CMK (cell line): Measurements from ENCODE around the gene PIEZO2.
"Not testable (repeated sequence)": the region's sequence is repeated elsewhere in the genome, so short reads cannot be mapped to it uniquely, and the experiment has no call there.

Experiments used
- DNase-seq: peaks from one replicate; pipeline ENCODE4 v3.0.0-alpha.2; 2010; ENCODE audit warnings: low read depth

Gene PIEZO2

DNA sequence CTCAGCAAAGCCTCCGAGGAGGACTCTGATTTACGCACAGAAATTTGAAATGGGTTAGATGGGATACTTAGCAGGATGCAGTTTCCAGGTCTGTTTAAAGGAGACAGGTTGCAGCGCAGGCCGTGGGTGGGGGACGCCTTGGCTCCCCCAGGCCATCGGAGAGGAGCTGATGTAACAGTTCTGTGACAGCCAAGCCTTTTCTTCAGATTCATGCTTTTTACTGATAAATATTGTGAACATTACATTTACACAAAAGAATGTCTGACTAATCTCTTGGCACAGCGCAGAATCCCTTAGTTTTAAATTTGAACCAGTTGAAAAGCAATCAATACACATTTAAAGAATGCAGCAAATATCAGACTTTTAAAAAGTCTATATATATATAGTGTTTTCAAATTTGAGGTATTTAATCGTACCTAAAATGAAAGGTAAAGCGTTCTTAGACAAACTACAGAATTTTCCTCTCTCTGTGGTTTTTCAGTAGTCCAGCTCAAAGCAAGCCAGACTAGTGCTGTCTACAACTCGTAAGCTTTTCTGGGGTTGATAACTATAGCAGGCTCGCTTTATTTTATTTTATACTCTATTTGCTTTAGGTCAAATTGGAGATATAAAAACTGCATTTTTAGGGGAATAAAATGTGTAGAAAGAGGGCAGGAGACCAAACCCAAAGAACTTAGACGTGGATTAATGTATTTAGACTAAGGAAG lies 221.9 kb downstream of the PIEZO2 start:
- DNase-seq = no peak

DNA sequence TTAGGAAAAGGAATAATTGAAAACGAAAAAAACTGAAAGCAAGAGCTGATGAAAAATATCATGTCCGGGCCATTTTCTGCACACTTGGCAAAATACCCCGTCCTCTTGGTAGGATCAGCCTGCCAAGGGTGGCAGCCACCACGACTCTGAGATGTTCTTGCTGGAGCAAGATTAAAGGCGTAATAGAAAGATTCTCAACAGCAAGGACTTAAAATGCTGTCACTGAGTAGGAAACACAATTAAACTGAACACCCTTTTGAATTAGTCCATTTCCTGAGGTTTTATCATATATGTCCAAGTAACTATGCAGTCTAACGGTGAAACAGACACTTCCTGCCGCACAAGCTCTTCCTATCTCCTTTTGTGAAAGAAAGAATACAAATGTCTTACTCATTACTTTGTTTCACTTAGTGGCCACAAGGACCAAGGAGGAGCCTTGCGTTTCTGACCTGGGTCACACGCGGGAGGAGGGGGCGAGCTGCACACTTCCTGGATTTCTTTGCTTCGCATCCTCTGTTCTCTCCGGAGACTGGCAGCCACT lies 222.7 kb downstream of the PIEZO2 start:
- no peak for DNase-seq

DNA sequence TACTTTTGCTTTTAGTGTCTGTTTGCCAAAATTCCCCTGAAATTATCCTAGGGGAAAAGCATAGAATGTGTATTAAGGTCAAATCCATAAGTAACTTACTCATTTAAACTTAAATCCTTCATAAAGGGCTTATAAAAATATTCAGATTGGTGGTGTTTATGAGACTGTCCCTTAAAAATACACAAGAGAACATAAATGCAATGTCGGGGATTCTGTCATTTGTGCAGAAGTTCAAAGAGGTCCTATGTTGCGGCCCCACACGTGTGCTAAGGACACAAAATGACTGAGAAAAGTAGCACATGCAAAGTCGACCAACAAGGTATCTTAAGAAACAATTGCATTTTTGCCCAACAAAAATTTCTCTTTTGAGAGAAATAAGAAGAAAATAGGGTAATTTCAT lies 225.1 kb downstream of the PIEZO2 start:
- DNase-seq = no peak

DNA sequence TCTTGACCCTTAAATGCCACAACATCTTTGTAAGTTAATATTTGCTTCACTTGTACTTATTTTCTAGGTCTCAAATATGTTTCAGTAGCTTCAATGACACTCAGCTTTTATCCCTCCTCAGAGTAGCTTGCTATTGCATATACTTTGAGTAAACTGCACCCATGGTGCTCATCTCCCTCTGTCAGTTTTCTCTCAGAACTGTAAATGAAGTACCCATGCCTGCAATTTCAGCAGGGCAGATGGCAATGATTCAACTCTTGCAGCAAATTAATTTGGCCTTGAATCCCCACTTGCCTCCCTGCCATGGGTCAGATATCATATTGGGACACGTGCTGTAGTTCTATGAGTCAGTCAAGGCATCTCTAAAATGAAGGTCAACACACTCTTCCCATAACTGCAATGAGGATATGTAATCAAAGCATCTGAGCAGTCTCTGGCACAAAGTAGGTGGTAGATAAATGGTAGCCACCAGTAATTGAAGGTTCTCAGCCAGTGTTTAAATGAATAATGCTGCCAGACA lies 225.8 kb downstream of the PIEZO2 start:
- no peak for DNase-seq

DNA sequence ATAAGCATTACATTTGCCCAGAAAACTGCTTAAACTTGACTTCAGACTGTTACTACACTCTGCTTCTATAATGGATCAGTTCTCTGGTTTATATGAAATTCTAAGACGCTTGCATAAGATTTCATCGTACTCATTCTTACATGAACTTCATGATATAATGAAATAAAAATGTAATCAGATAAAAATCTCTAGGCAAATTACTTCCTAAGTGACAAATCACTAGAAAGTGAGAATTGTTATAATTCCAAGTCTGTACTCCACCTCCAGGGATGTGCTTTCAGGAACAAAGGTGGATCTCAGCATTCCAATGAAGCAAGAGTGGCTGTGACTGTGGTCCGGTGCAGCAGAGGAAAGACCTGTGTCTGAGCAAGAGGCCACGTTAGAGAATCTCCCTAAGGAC lies 226.2 kb downstream of the PIEZO2 start:
- no peak for DNase-seq

DNA sequence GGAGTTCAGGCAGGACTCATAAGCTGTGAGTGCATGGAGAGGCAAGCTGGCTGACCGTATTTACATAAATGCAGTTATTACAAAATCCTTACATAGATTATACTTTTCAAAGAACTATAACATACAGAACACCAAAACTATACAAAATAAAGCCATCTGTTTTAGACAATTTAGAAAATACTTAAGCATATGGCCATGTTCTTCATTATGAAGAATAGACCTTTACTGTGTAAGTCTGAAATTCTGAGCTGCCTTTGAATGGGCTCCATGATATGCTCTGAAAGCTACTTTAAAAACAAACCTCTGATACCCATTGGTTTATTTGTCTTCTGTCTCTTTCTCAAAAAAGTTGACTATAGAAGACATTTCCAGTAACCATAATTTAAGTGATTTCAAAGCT lies 226.7 kb downstream of the PIEZO2 start:
- DNase-seq = not testable (repeated sequence)

DNA sequence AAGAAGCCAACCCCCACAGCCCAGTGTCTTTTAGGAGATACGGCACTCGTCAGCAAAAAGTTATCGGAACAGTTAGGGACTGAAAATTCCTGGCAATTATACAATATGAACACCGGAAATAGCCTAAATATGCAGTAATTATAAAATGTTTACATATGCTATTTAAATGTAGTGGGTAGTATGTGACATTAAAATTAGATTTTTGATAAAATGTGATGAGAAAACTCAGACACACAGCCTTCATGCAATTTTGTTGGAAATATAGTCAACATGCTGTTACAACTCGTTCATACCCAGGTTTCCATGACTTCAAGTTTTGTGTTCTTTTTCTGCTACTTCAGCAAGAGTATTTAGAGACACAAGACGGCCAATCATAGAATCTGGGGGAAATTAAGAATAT lies 229.1 kb downstream of the PIEZO2 start:
- DNase-seq = not testable (repeated sequence)

DNA sequence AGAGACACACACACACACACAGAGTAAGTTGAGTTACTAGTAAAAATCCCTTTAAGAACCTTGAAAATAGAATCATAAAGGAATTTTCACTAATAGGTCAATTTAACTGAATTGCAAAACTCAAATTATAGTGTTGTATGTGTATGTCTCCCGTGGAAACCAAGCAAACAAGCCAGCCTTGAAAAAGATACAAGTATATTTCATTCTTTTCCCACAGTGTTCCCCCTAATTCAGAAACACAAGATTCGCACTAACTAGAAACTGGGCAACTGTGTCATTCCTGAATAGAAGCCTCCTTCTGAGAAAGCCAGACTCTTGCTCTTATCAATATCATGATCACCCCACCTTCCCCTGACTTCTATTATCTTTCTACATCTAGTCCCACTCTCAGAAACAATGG lies 229.5 kb downstream of the PIEZO2 start:
- DNase-seq = no peak

DNA sequence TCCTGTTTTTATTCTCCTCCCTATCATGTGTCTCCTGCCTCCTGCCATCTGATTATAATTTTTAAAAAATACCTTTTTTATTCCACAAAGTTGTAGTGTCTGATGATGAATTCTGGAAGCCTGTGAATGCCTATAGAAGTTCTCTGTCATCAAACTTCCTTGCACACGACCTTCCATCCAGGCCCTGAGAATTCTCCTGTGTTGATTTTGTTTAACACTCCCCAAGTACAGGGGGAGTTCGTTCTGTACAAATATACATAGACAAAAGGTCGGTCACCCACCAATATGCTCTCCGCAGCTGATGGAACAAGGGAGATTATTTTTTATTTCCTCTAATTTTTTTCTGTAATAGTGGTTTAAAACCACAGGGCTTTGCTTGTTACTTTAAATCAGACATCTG lies 232.5 kb downstream of the PIEZO2 start:
- no peak for DNase-seq

DNA sequence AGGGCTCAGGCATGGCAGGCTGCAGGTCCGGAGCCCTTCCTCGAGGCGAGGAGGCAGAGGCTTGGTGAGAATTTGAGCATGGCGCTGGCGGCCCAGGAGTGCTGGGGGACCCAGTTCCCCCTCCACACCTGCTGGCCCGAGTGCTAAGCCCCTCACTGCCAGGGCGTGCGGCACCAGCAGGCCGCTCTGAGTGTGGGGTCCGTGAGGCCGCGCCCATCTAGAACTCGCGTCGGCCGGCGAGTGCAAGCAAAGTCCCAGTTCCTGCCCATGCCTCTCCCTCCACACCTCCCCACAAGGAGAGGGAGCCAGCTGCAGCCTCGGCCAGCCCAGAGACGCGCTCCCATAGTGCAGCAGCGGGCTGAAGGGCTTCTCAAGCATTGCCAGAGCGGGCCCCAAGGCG lies 233.0 kb downstream of the PIEZO2 start:
- DNase-seq = no peak

DNA sequence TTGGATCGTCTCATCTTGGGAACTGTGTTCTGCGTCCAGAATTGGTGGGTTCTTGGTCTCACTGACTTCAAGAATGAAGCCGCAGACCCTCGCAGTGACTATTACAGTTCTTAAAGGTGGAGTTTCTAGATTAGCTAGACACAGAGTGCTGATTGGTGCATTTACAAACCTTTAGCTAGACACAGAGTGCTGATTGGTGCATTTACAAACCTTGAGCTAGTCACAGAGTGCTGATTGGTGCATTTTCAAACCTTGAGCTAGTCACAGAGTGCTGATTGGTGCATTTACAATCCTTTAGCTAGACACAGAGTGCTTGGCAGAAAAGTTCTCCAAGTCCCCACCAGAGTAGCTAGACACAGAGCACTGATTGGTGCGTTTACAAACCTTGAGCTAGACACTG lies 233.6 kb downstream of the PIEZO2 start:
- DNase-seq = not testable (repeated sequence)

DNA sequence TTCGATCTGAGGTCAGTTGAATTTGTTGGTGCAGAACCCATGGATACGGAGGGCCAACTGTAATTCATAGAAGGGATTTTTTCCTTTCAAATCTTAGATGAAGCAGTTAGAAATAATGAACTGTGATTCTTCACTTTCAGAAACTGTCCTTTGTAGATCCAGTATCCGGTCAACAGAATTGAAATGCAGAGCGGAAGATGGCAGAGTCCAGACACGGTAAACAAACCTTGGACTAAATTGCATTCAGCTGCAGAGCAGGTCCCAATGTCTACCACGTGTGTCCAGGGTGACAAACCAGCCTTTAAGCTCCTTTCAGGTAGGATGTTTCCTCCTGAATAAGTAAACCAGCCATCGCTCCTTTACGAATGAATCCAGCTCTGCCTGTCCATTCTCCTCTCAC lies 234.8 kb downstream of the PIEZO2 start:
- DNase-seq = not testable (repeated sequence)

DNA sequence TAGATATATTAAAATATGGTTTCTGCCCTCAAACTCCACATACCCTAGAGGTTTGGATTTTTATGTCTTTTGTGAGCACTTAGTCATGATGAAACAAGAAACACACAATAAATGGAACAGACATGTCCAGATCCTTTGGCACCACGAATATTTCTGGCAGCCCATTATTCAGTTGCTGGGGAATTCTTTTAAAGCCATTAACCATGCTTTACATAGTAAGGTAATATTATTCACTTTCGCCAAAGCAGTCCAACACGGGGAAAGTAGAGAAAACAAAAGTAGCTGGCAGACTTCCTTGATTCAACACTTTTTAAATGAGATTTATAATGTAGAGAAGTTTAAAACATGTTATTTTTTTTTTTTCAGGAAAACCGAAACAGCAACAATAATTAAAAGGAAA lies 235.4 kb downstream of the PIEZO2 start:
- DNase-seq = no peak

DNA sequence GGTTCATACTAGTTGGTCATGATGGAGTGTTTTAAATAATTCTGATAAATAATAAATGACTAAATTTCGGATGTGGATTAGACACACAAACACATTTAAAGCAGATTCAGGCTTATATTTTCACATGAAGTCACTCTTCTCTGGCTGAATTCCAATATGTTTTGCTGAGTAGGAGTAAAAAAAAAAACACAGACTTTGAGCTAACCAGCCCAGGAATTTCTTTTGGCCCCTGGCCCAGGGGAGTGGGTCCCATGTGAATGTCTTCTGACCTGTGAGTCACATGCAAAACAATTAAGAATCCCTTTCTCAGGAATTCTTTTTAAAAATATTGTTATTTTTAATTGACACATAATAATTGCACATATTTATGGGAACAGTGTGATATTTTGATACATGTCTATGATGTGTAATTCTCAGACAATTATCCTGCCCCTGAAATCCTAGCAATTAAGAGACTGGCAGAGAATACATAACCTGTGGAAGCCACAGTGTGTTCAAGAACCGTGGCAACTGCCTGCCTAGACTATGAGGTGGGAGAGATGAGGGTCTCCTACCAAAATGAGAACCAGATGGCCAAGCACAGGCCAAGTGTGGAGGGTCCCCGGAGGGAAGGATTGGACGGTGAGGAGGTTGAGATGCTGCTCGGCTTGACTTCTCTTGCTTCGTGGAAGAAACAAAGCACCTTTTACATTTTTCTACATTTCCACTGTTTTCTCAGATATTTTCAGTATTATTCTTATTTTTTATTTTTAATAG lies 236.4 kb downstream of the PIEZO2 start:
- no peak for DNase-seq

DNA sequence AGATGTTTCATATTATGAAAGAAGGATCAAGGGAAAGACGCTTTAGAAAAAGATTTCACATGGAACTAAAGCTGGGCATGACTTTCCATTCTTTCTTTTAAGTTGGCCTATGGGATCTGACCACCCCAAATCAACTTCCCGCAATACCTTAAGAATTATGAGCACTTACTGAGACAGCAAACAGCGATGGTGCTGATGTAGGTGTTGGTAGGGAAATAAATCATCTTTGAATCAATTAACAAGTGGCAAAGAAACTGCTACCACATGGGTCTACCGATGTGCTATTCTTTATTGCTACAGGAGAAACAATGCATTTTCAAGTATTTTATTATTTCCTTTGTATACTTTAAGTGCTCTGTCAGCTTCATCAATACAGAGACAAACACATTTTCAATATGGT lies 239.6 kb downstream of the PIEZO2 start:
- no peak for DNase-seq

DNA sequence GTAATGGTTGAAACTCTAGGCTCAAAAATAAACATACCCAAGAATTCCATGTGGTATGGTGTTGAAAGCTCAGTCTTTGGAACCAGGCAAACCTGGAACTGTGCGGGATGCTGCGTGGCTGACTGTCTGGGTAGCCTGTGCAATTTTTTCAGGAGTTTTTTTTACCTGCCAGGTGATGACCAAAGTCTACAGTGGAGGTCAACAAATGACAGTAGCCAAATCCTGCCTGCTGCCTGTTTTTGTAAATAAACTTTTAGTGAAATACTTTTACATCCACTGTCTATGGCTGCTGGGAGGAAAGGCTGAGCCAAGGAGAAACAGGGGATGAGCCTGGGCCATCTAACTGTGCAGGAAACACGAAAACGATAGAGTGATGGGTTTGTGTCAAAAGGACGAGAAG lies 240.6 kb downstream of the PIEZO2 start:
- no peak for DNase-seq

DNA sequence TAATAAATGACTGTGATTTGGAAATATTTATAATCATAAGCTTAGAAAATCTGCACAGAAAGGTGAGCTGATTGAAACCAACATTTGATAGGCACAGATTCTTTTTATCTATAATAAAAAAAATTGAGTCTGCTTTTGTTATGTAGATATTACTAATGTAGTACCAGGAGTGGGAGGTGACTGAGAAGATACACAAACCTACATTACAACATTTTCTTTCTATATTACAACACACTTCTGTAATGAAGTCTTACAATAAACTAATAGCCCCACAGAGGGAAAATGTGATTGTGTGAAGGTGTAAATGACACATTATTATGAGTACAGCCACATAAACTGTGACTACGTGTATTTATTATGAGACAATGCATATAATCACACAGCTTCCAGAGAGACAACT lies 241.6 kb downstream of the PIEZO2 start:
- no peak for DNase-seq

DNA sequence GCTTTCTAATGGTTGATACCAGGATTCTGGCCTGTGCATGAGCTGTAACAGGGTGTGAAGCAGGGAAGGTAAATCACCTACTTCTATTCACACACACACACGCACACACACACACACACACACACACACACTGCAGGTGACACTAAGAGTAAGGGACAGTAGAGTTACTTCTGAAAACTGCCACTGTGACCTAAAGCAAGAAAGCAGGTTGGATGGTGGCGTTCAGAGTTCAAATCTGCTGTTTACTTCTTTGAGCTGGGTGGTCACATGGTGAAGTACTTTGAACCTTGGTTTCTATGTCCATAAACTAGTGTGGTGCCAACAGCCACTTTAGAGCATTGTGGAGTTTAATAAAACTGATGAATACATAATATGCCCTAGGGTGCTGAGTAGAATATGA lies 248.0 kb downstream of the PIEZO2 start:
- no peak for DNase-seq

DNA sequence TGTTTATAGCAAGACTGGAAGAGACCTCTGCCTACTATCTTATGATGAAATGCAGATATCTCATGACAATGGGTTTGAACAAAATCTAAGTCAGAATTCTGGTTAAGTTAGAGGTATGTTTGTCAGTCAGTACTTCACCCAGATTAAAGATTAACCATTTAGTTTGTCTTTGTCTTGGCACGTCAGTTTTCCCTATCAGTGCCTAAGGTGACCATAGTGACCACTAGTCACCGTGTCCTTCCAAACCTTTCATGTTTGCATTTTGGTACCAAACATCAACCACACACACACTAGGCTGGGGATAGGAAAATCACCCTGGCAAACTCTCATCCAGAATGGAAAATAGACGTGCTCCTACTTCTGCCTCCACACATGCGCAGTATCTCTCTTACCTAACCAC lies 248.9 kb downstream of the PIEZO2 start:
- DNase-seq = no peak

DNA sequence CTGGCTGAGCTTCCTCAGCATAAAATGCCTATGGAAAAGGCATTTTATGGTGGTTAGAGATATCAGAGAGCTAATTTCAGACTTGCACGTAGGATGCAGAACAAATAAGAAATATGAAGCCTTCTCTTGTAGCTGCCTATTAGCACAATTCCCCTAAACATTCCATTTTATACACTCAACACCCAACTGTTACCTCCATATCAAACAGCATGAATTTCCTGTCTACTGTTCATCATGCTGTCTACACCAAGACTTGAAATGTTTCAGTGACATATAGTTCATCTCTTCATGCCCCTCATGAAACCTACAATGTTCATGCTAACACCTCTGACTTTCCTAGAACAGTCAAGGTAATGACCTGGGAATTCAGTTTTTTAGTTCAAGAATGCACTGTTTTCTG lies 249.9 kb downstream of the PIEZO2 start:
- no peak for DNase-seq

DNA sequence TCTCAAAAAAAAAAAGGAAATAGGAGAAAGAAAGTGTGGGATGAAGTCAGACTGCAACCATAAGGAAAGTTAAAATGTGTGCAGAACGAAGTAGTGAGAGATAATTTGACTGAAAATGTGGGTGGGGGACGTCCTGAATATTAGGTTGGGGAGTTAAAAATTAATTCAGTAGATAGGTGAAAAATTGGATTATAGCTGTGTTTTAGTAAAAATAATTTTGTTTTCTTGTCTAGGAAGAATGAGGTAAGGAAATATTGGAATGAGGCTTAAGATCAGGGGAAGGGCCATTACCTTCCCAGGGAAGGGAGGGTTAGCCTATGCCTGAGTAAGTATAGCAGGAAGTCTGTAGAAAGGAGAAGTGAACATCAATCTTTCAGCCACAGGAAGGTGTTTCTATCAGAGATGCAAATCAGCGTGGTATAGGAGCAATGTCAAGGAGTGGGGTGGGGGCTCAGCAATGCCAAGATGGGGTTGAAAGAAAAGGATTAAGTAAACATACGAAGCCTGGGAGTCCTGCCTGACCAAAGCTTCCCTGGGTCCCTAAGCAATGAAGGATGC lies 250.9 kb downstream of the PIEZO2 start:
- no peak for DNase-seq

DNA sequence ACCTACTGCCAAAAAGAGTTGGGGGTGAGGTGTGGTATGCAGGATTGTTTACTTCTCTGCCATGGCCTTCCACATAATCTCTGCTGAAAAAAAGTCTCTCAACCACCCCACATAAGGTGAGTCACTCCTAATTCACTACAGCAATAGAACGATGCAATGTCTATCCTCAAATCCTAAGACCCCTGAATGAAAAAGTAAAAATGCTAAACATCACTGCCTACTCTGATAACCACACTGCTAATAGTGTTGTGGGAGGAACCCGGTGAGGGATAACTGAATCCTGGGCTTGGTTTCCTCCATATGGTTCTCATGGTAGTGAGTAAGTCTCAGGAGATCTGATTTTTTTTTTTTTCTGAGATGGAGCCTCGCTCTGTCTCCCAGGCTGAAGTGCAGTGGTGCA lies 252.5 kb downstream of the PIEZO2 start:
- DNase-seq = no peak

DNA sequence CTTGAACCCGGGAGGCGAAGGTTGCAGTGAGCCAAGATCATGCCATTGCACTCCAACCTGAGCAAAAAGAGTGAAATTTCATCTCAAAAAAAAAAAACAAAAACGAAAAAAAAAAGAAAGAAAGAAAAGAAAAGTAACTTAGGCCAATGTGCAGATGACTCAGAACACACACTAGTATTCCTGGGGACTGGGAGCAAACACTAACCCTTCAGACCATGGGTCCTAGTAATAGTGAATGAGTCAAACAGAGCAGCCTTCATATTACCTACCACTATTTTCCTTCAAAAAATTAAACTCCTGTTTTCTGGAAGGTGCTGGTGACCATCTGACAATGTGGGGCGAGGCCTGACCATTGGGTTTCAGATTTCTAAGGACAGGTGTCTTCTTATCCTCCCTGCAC lies 253.4 kb downstream of the PIEZO2 start:
- no peak for DNase-seq
